ENCODE results near the gene CASQ1. TPM values are rescaled to one million over a fixed set of nuclear protein-coding genes. Genes with fewer than 3 reads are reported as not detected.

CASQ1 gene
- total and polyA plus RNA-seq, 2 donors (not counting 1 experiment from before 2014, with no cell fraction given) = not detected

GRCh38 chr1:160169553-160170399 lies 20.6 kb upstream of the CASQ1 start:
- Histone ChIP-seq H3K9me3 (ENCODE audit: control extremely low read depth in 1 of 3, control insufficient read depth in 2 of 3, insufficient read depth in 1 of 3, low read length in 2 of 3) (no peaks in the 10 kb centered on the region), H3K27me3 (replicated peaks in 1 of 4; ENCODE audit: control extremely low read depth in 1 of 4, control insufficient read depth in 3 of 4, insufficient read depth in 4 of 4, low read length in 3 of 4) (no peaks in the 10 kb centered on the region), H4K20me1 (ENCODE audit: control insufficient read depth, insufficient read depth, low read length, poor library complexity, severe bottlenecking) (no peaks in the 10 kb centered on the region), H3K36me3 (replicated peaks in 1 of 2; ENCODE audit: control extremely low read depth in 1 of 2, control insufficient read depth in 1 of 2, extremely low read depth in 1 of 2, insufficient read depth in 2 of 2, low read length in 1 of 2) (no peaks in the 10 kb centered on the region), H3K4me1 (ENCODE audit: control insufficient read depth in 2 of 2, insufficient read depth in 2 of 2, low read length in 2 of 2) (peaks cover 9 to 14% of the 10 kb centered on the region in 2 donors), H3K4me3 (ENCODE audit: control extremely low read depth in 1 of 5, extremely low read depth in 1 of 5, insufficient read depth in 1 of 5, low read depth in 2 of 5, low read length in 4 of 5) (peak overlapping the region in 1 of 5 experiments; percentile 15), H3K27ac (ENCODE audit: low read length in 2 of 2) (no peak overlapping the region), H3K4me2 (replicated peaks; ENCODE audit: low read depth, low read length, poor library complexity, severe bottlenecking) (peak overlapping the region; percentile 34), H2AFZ (ENCODE audit: insufficient read depth, low read depth, low read length, poor library complexity, severe bottlenecking) (peak overlapping the region; percentile 17), H3K9ac (ENCODE audit: low read length) (peak overlapping the region; percentile 1), H3K79me2 (ENCODE audit: control insufficient read depth, insufficient read depth, low read length) (no peaks in the 10 kb centered on the region)
- intact Hi-C loops (cut with micrococcal nuclease) = no loop called here
- Mint-ChIP-seq H3K4me3 (peak overlapping the region; percentile 68), H3K9me3 (ENCODE audit: insufficient read depth) (no peaks in the 10 kb centered on the region), H3K27ac (peak overlapping the region; percentile 43), H3K27me3 (peaks cover 9% of the 10 kb centered on the region), H3K4me1 (peaks cover 15% of the 10 kb centered on the region)
- DNase-seq (peak; percentile 17), ATAC-seq (ENCODE audit: low read depth) (peak; percentile 31)
- TF ChIP-seq CTCF (IDR thresholded peaks at IDR 0.05) = no peak
- TF ChIP-seq EZH2 (IDR thresholded peaks at IDR 0.05; ENCODE audit: borderline replicate concordance, insufficient read depth, low read depth, low read length, poor library complexity, severe bottlenecking) = no peak
- 33% methylated on average over 14 of the region's 15 CpGs for WGBS (ENCODE audit: insufficient coverage)
- POLR2A ChIA-PET = interaction anchor here (0.6 kb wide), 1 partner anchor 148 kb away, joined by 10 read pairs; no protein-coding TSS in a partner anchor
- CTCF ChIA-PET = interaction anchor here (1.0 to 1.1 kb wide), 2 partner anchors 50 to 973 kb away, joined by 3 to 4 read pairs; no protein-coding TSS in a partner anchor

- no peak overlapping the region for H2AFZ ChIP-seq (ENCODE audit: insufficient read depth, low read depth, low read length, poor library complexity, severe bottlenecking)
- CTCF ChIA-PET = no interaction called here
These were observed 19.0 kb upstream of the CASQ1 start for GRCh38 chr1:160171354-160171753.

More at GRCh38 chr1:160171354-160171753, 19.0 kb upstream of the CASQ1 start:
- DNase-seq (no peak), ATAC-seq (ENCODE audit: low read depth) (no peak)
- no peak overlapping the region for H3K9ac ChIP-seq (ENCODE audit: low read length)
- peaks cover 9 to 14% of the 10 kb centered on the region in 2 donors for H3K4me1 ChIP-seq (ENCODE audit: control insufficient read depth in 2 of 2, insufficient read depth in 2 of 2, low read length in 2 of 2)
- H3K9me3 ChIP-seq (ENCODE audit: control extremely low read depth in 1 of 3, control insufficient read depth in 2 of 3, insufficient read depth in 1 of 3, low read length in 2 of 3) = no peaks in the 10 kb centered on the region
- H3K36me3 ChIP-seq (replicated peaks in 1 of 2; ENCODE audit: control extremely low read depth in 1 of 2, control insufficient read depth in 1 of 2, extremely low read depth in 1 of 2, insufficient read depth in 2 of 2, low read length in 1 of 2) = no peaks in the 10 kb centered on the region
- no peaks in the 10 kb centered on the region for H3K27me3 ChIP-seq (replicated peaks in 1 of 4; ENCODE audit: control extremely low read depth in 1 of 4, control insufficient read depth in 3 of 4, insufficient read depth in 4 of 4, low read length in 3 of 4)
- Mint-ChIP-seq H3K9me3 (ENCODE audit: insufficient read depth) (no peaks in the 10 kb centered on the region), H3K4me1 (peaks cover 15% of the 10 kb centered on the region), H3K4me3 (no peak overlapping the region), H3K27ac (no peak overlapping the region), H3K27me3 (peaks cover 14% of the 10 kb centered on the region)
- no peak for TF ChIP-seq CTCF (IDR thresholded peaks at IDR 0.05)
- no peak for TF ChIP-seq EZH2 (IDR thresholded peaks at IDR 0.05; ENCODE audit: borderline replicate concordance, insufficient read depth, low read depth, low read length, poor library complexity, severe bottlenecking)
- H3K4me3 ChIP-seq (ENCODE audit: control extremely low read depth in 1 of 5, extremely low read depth in 1 of 5, insufficient read depth in 1 of 5, low read depth in 2 of 5, low read length in 4 of 5) = no peak overlapping the region
- no peaks in the 10 kb centered on the region for H3K79me2 ChIP-seq (ENCODE audit: control insufficient read depth, insufficient read depth, low read length)
- H3K27ac ChIP-seq (ENCODE audit: low read length in 2 of 2) = no peak overlapping the region
- intact Hi-C loops (cut with micrococcal nuclease) = no loop called here
- POLR2A ChIA-PET = no interaction called here
- WGBS (ENCODE audit: insufficient coverage) = 100% methylated on average over 3 of the region's 4 CpGs
- no peaks in the 10 kb centered on the region for H4K20me1 ChIP-seq (ENCODE audit: control insufficient read depth, insufficient read depth, low read length, poor library complexity, severe bottlenecking)
- no peak overlapping the region for H3K4me2 ChIP-seq (replicated peaks; ENCODE audit: low read depth, low read length, poor library complexity, severe bottlenecking)

All from B cell (primary cell).